MM.1S (cell line): ENCODE measurements around the gene ANP32B.

Experiments used
- DNase-seq: peaks from one replicate; pipeline ENCODE4 v3.0.0-alpha.2; 2015
- H2AFZ ChIP-seq: fragments of 300-600 bp; sonication (generic); 2 replicates; pipeline ENCODE4 v1.6.0; 2016; ENCODE audit warnings: antibody characterized with exemption, low read length
- H3F3A ChIP-seq: fragments of 300-600 bp; sonication (generic); 2 replicates; pipeline ENCODE4 v1.6.1; 2016; ENCODE audit warnings: mild to moderate bottlenecking, antibody characterized with exemption, low read length, moderate library complexity, mixed read lengths; ENCODE audit not compliant: insufficient read depth
- H3K27ac ChIP-seq: fragments of 300-600 bp; sonication (generic); 2 replicates; pipeline ENCODE4 v1.5.1; 2016; ENCODE audit warnings: mild to moderate bottlenecking, low read length
- H3K27me3 ChIP-seq: fragments of 300-600 bp; sonication (generic); replicated peaks from 2 replicates; pipeline ENCODE4 v1.6.0; 2016; ENCODE audit warnings: low read length; ENCODE audit not compliant: insufficient read depth
- H3K36me3 ChIP-seq: fragments of 300-600 bp; sonication (generic); replicated peaks from 2 replicates; pipeline ENCODE4 v1.6.1; 2016; ENCODE audit warnings: mild to moderate bottlenecking, low read length, mixed read lengths; ENCODE audit not compliant: insufficient read depth
- H3K4me1 ChIP-seq: fragments of 300-600 bp; sonication (generic); 2 replicates; pipeline ENCODE4 v1.6.1; 2016; ENCODE audit warnings: low read length, mixed read lengths
- H3K4me2 ChIP-seq: fragments of 300-600 bp; sonication (generic); 2 replicates; pipeline ENCODE4 v1.6.0; 2016; ENCODE audit warnings: low read depth, low read length
- H3K4me3 ChIP-seq: fragments of 300-600 bp; sonication (generic); 2 replicates; pipeline ENCODE4 v1.5.1; 2016; ENCODE audit warnings: low read length, mixed read lengths
- H3K79me2 ChIP-seq: fragments of 300-600 bp; sonication (generic); 2 replicates; pipeline ENCODE4 v1.6.1; 2016; ENCODE audit warnings: mixed run types, low read length, mixed read lengths
- H3K9ac ChIP-seq: fragments of 300-600 bp; sonication (generic); 2 replicates; pipeline ENCODE4 v1.6.1; 2016; ENCODE audit warnings: low read length, mixed read lengths
- H3K9me2 ChIP-seq: fragments of 300-600 bp; sonication (generic); replicated peaks from 2 replicates; pipeline ENCODE4 v1.6.1; 2016; ENCODE audit warnings: mild to moderate bottlenecking, low read length, mixed read lengths; ENCODE audit not compliant: insufficient read depth
- H3K9me3 ChIP-seq: fragments of 300-600 bp; sonication (generic); replicated peaks from 2 replicates; pipeline ENCODE4 v1.6.1; 2016; ENCODE audit warnings: mild to moderate bottlenecking, low read length, mixed read lengths; ENCODE audit not compliant: insufficient read depth
- H4K20me1 ChIP-seq: fragments of 300-600 bp; sonication (generic); 2 replicates; pipeline ENCODE4 v1.6.1; 2016; ENCODE audit warnings: mild to moderate bottlenecking, low read length, moderate library complexity, mixed read lengths; ENCODE audit not compliant: insufficient read depth
- CTCF ChIP-seq: fragments of 300-600 bp; sonication (generic); IDR thresholded peaks from 2 replicates; pipeline ENCODE4 v1.5.1; 2016; ENCODE audit warnings: antibody characterized with exemption, low read length, mixed read lengths
- EZH2 ChIP-seq: fragments of 300-600 bp; sonication (generic); optimal IDR thresholded peaks from 2 replicates; pipeline ENCODE3; 2017; ENCODE audit warnings: low read depth, mild to moderate bottlenecking, antibody characterized with exemption, low read length, mixed read lengths
- EZH2phosphoT487 ChIP-seq: fragments of 300-600 bp; sonication (generic); IDR thresholded peaks from 2 replicates; pipeline ENCODE4 v1.6.1; 2018; ENCODE audit warnings: antibody characterized with exemption, low read length

The ANP32B gene

GRCh38 chr9:97936998-97937397 lies 46.1 kb upstream of the ANP32B start:
- Histone ChIP-seq H3K9ac (0 out of 2 replicates have a peak overlapping the region, but pooled peaks have one; percentile 8), H3K4me2 (peak overlapping the region; percentile 78), H3K4me3 (peak overlapping the region; percentile 59), H3K27me3 (no peaks in the 10 kb centered on the region), H3F3A (peaks cover 25% of the 10 kb centered on the region), H3K36me3 (no peaks in the 10 kb centered on the region), H3K4me1 (peaks cover 56% of the 10 kb centered on the region), H2AFZ (no peak overlapping the region), H3K27ac (no peak overlapping the region), H3K79me2 (peaks cover 23% of the 10 kb centered on the region), H4K20me1 (no peaks in the 10 kb centered on the region), H3K9me3 (no peaks in the 10 kb centered on the region), H3K9me2 (no peaks in the 10 kb centered on the region)
- DNase-seq: no peak
- TF ChIP-seq EZH2 (no peak), CTCF (no peak), EZH2phosphoT487 (no peak)

- no peak for TF ChIP-seq CTCF
- no peak for TF ChIP-seq EZH2phosphoT487
- TF ChIP-seq EZH2: no peak
- H3K27ac ChIP-seq: peak within 1 kb of the TSS; percentile 87
- no peaks in the 10 kb centered on the region for H3K9me2 ChIP-seq
- DNase-seq: peak; percentile 96
- H3K4me2 ChIP-seq: peak within 1 kb of the TSS; percentile 81
- no peaks in the 10 kb centered on the region for H3K9me3 ChIP-seq
- peak within 1 kb of the TSS; percentile 59 for H3K4me3 ChIP-seq
- peaks cover 22% of the 10 kb centered on the region for H3F3A ChIP-seq
- no peaks in the 10 kb centered on the region for H3K27me3 ChIP-seq
- H3K4me1 ChIP-seq: peaks cover 61% of the 10 kb centered on the region
- H4K20me1 ChIP-seq: no peaks in the 10 kb centered on the region
- H2AFZ ChIP-seq: peak within 1 kb of the TSS; percentile 49
- peak within 1 kb of the TSS; percentile 64 for H3K9ac ChIP-seq
- peaks cover 23% of the 10 kb centered on the region for H3K79me2 ChIP-seq
- no peaks in the 10 kb centered on the region for H3K36me3 ChIP-seq
Measured at GRCh38 chr9:97938081-97938644, 45.0 kb upstream of the ANP32B start, which contains the start of gene HEMGN. Gene HEMGN (minus strand): TSS chr9:97938172. CDS start chr9:97938136, 36 bp downstream.

GRCh38 chr9:97940233-97940632 lies 42.9 kb upstream of the ANP32B start:
- TF ChIP-seq CTCF: no peak
- Histone ChIP-seq H3K79me2 (peaks cover 17% of the 10 kb centered on the region), H3K4me2 (no peak overlapping the region), H3K36me3 (no peaks in the 10 kb centered on the region), H3K9me2 (no peaks in the 10 kb centered on the region), H3K27me3 (no peaks in the 10 kb centered on the region), H3F3A (peaks cover 22% of the 10 kb centered on the region), H3K27ac (no peak overlapping the region), H4K20me1 (no peaks in the 10 kb centered on the region), H3K4me1 (peaks cover 48% of the 10 kb centered on the region), H2AFZ (no peak overlapping the region), H3K9ac (no peak overlapping the region), H3K9me3 (no peaks in the 10 kb centered on the region), H3K4me3 (no peak overlapping the region)
- no peak for DNase-seq
